ENCODE data around the gene TBC1D14.

DNA sequence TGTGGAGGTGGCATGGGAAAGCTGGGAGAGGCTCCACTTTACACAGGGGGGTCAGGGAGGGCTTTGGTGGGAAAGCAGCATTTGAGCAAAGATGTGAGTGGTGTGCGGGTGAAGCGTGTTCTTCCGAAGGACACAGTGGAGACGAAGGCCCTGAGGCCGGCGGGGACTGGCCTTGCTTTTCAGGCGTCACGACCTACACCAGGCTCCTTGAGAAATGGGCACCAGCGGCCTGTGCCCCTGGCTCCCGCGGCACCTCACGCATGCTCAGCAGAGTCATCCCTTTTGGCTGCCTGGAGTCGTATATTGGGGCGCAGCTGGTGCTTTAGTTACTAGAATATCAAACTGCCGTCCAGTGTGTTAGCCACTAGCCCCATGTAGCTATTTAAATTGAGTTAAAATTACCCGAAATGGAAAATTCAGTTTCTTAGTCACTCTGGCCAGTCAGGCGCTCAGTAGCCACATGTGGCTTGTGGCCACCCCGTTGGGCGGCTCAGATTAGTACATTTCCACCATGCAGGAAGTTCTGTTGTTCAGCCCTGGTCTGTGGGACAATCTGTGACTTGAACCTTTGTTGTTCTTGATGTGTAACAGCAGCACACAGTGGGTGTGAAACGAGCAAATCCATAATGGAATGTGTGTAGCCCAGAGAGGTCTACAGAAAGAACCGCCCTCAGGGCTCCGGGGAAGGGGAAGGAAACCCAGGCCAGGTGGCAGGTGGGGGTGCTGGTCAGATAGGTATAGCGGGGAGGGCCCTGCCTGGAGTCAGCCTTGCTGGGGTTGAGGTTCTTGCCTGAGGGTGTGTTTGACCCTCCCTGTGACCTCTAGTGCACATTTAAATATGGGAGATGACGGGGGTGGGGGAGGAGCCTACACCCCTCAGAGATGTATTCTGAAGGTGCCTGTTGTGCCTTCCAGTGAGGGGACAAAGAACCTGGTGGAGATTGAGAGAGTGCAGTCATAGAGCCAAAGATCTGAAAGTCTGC lies 30.4 kb downstream of the TBC1D14 start:
- no peak for TF ChIP-seq CTCF (IDR thresholded peaks at IDR 0.05)
- no peak for TF ChIP-seq POLR2AphosphoS5 (IDR thresholded peaks at IDR 0.05)

All from sigmoid colon (tissue), 4 donors.